HG02623 (cell line): ENCODE data around the gene LMX1A.

Experiments
- ATAC-seq: cut with Tn5 transposase; IDR thresholded peaks from one replicate; pipeline ENCODE4 v1.9.1; 2021; ENCODE audit warnings: moderate library complexity; ENCODE audit not compliant: unreplicated experiment

The LMX1A gene

DNA sequence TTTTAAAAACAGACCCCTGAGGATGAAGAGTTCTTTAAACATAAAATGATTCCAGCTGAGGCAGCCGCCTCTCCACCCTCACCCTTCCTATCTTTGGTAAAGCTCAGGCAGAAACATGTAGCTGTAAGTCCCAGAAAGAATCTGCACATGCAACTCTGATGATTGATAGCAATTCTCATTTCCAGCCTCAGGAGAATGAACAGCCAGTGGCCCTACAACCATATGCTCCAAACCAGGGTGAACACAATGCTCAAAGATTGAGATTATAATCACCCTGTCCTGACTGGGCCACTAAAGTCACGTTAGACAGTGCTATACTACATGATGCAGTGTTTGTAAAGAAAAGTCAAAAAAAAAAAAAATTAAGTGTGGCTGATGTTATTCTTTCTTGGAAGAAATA is 80.2 kb downstream of the LMX1A start:
- no peak for ATAC-seq

- no peak for ATAC-seq
Measured at GRCh38 chr1:165265196-165265838, 91.2 kb downstream of the LMX1A start.

- ATAC-seq, result no peak
Measured at GRCh38 chr1:165259706-165260428, 96.6 kb downstream of the LMX1A start.

- ATAC-seq, result no peak
Measured at GRCh38 chr1:165259236-165259635, 97.3 kb downstream of the LMX1A start.

GRCh38 chr1:165257969-165258459 is 98.5 kb downstream of the LMX1A start:
- peak; percentile 74 for ATAC-seq

- no peak for ATAC-seq
Measured at GRCh38 chr1:165254896-165255625, 101.5 kb downstream of the LMX1A start.

DNA sequence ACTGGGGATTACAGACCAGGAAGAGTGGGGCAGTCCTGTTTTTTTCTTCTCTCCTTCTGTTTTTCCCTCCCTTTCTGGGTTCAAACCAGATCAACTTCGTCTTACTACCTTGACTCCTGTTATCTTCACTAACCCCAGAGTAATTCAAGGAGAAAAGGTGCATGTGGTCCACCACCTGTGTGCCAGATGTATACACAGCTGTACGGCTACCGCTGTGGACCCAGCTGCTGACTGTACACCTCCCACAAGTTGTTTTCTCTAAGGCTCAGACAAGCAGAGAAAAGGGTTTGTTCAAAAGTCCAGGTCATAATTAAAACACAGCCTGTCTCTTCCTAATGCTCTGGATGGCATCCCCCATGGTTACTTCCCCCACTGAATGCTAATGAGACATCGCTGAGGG is 102.1 kb downstream of the LMX1A start:
- ATAC-seq, result no peak

DNA sequence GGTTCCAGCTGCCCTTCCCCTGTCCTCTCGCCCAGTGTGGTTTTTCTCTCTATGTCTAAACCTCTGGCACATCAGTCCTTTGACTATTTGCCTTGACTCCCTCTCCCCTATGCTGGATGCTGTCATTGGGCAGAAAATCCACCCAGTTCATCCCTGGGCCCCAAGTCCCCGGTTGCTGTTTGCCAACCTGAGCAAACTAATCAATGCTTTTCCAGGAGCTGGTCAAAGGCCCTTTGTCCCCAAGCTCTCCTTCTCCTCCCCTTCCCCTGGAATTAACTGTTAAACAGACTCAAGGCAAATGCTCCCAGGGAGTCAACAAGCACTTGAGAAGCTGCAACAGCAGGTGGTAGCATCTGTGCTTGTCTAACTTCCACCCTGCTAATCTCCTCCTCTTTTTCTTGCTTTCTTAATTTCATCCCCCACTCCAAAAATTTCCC is 102.7 kb downstream of the LMX1A start:
- no peak for ATAC-seq

- no peak for ATAC-seq
Measured at GRCh38 chr1:165248969-165249571, 107.4 kb downstream of the LMX1A start.

DNA sequence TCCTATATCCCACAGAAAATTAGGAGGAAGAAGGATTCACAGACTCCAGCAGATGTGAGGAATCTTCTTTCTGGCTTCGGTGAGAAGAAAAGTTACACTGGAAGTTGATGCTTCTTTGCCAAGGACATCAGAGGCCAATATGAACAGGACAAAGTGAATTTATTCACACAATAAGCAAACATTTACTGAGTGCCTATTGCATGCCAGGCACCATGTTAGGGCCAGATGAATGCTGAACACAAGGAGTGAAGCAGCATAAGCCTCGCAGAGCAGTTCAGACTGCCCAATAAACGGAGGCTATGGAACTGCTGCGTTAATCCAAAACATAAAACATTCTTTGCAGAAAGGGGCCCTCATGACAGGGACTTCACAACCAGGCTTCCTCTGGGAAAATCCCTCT is 114.6 kb downstream of the LMX1A start:
- ATAC-seq, result no peak

- no peak for ATAC-seq
Measured at GRCh38 chr1:165241321-165241720, 115.2 kb downstream of the LMX1A start.

DNA sequence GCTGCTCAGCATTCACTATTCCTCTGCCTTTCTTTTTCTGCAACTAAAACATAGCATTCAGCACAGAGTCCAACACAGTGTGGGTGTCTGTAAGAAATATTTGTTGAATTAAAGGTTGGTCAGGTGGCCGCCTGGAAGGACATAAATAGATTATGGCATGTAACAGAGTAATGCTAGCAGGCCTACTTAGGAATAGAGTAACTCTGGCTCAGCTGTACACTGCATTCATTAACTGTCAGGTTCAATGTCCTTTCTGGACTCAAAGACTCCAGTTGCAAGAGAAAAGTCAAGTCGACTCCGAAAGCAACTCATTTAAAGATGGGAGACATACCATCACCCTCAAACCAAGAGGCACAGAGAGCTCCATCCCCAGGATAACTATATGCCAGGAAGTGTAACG is 116.0 kb downstream of the LMX1A start:
- no peak for ATAC-seq

GRCh38 chr1:165239873-165240272 is 116.6 kb downstream of the LMX1A start:
- no peak for ATAC-seq

- ATAC-seq, result no peak
Measured at GRCh38 chr1:165235777-165236291, 120.7 kb downstream of the LMX1A start.

DNA sequence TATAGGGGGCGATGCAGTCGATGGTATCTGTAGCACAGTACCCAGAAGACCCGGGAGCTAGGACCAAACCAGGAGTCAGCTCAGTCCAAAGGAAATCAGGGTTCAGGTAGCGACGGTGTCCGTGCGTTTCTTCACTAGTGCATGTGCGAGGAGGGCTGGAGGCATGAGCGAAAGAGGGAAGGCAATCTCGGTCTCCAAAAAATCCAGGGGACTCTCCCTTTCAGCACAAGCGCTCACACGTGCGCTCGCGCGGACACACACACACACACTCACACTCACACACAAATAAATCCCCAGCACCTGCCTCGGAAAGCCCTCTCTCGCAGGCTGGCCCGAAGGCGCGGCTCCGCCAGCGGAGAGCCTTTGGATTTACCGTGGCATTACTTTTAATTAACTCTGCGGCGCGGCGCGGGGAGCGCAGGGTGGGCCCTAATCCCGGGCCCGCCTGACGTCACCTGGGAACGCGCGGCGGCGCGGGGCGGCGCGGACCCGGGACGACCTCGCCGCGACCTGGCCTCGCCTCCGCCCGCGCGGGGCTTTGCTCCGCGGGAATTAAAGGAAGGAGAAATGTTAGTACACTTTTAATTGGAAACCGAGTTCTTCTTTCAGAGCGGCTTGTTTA is 121.2 kb downstream of the LMX1A start:
- no peak for ATAC-seq

- ATAC-seq, result no peak
Measured at GRCh38 chr1:165234149-165234548, 122.4 kb downstream of the LMX1A start.

- ATAC-seq, result no peak
Measured at GRCh38 chr1:165228676-165229075, 127.8 kb downstream of the LMX1A start.

DNA sequence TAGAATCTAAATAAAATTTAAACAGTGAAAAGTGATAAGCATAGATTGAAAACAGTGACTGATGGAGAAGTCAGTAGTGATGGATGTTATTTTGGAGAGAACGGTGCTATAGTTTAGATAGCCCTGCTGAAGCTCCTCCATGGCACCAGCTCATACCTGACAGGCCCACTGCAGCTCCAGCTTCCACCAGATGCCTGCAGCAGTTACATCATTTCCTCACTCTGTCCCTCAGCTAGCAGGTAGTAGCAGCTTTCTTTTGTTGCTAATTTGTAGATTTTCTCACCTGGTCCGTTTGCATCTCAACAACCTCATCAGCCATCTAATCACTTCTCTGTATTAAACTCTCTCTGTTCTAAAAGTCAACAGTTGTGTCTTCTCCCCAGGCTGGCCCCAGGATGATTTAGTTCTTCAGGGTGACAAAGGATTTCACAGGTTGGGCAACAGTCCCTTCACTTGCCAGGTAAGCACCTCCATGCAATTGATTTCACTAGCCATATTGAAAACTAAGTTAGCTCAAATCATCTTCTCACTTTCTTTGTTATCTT is 128.3 kb downstream of the LMX1A start:
- ATAC-seq, result no peak

- ATAC-seq, result no peak
Measured at GRCh38 chr1:165226326-165226725, 130.2 kb downstream of the LMX1A start.

GRCh38 chr1:165225650-165226049 is 130.9 kb downstream of the LMX1A start:
- no peak for ATAC-seq
